CD4-positive, alpha-beta T cell treated with Interleukin-1 beta for 1 hour (primary cell): ENCODE measurements around the gene GTPBP6.
"Not testable (repeated sequence)": the region's sequence is repeated elsewhere in the genome, so short reads cannot be mapped to it uniquely, and the experiment has no call there.

ENCODE experiments used
- DNase-seq, 2 donors: peaks; one replicate each; pipeline ENCODE4 v3.0.0-alpha.2; 2020 to 2022

GTPBP6 gene

GRCh38 chrX:334971-335757 lies 16.6 kb upstream of the GTPBP6 start:
- no peak for DNase-seq

- DNase-seq, result no peak
Observed at GRCh38 chrX:334331-334891, 15.8 kb upstream of the GTPBP6 start.

DNA sequence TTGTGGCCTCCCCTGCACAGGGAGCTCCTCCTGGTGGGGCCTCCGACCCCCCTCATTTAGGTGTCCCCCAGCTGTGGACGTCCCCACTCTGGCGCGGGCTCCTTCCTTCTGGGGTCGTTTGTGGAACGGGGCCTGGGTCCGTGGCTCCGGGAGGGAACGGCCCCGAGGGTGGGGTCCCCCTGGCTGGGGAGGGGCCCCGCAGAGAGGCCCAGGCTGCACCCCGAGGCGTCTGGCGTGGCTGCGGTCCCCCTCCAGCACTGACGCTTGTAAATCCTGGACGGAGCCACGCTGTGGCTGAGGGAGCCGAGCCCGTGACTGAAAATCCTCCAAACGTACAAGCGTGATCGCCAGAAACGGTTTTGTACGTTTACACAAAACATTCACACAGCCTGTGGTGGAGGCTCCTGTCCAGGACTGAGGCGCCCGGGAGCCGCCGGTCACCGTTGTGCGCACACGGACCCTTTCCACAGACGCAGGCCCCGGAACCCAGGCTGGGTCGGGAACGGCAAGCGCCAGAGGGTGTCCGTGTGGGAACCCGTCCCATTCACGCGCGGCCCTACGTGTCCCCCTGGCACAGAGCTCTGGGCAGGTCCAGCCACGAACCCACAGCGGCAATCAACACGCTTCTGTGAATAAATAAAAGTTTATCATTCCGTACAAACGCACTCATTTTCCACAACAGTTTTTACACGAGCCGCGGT lies 15.2 kb upstream of the GTPBP6 start:
- DNase-seq, result no peak

DNA sequence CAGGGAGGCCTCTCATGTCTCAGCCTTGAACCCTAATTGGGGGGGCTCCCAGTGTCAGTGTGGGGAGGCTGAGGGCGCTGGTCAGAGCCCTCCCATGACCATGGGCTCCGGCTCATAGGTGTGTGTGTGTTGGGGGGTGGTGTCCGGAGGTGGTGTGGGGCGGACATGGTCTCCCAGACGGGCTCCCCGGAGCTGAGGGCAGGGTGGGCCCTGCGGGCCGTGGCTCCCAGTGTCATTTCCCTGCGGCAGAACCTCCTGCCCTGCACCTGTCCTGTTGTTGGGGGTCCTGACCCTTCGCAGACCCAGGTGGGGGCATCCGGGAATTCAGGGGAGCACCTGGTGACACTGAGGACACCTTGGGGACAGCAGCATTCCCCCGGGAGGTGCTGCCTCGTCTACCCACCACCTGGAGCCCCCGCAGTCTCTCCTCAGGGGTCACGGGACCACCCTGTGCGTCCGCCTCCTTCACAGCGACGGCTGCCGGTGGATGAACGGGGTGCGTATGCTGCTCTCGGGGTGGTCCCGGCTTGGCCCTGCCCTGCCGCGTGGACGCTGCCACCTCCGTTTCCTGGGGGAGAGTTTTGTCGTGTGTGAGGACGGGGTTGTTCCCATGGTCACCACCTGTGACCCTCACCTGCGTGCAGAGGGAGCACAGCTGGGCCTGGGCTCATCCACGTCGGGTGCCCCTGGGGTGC lies 14.5 kb upstream of the GTPBP6 start:
- no peak for DNase-seq

DNA sequence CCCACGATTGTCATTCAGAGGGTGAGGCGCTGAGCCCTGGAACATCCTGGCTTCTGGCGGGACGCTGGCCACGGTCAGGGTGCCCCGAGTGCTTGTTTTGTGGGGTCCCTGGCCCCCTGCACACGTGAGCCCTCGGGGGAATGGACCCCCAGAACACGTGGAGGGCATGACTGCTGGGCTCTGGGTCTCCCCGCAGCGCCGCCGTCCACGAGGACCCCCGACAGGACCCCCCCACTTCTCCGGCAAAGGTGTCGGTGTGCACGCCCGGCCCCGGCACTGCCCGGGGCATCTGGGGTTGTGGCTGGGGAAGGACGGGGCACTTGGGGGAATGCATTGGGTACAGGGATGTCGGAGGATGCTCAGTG lies 13.9 kb upstream of the GTPBP6 start:
- no peak for DNase-seq

GRCh38 chrX:331825-332495 lies 13.4 kb upstream of the GTPBP6 start:
- no peak for DNase-seq

GRCh38 chrX:331151-331824 lies 12.7 kb upstream of the GTPBP6 start:
- DNase-seq, result no peak

- DNase-seq, result no peak
Observed at GRCh38 chrX:330726-331150, 12.1 kb upstream of the GTPBP6 start.

GRCh38 chrX:330141-330725 lies 11.6 kb upstream of the GTPBP6 start:
- not testable (repeated sequence) for DNase-seq

- no peak for DNase-seq
Observed at GRCh38 chrX:329291-329910, 10.8 kb upstream of the GTPBP6 start.

DNA sequence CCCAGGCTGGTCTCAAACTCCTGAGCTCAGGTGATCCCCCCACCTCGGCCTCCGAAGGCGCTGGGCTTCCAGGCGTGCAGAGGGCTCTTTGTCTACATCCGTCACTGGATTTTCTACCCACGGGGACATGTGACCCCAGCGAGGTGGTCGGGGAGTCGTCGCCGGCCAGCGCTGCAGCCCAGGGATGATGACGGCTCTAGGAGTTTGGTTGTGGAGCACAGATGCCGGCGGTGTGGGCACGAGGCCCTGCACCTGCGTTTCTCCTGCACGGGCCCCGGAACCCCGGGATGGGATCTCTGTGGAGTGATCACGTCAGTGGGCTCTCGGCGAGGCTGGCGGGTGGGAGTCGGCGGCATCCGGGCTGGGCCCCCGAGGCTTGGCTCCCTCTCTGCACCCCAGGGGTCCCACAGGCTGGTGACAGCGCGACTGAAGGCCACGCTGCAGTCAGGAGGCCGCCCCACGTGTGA lies 9.1 kb upstream of the GTPBP6 start:
- DNase-seq, result no peak

DNA sequence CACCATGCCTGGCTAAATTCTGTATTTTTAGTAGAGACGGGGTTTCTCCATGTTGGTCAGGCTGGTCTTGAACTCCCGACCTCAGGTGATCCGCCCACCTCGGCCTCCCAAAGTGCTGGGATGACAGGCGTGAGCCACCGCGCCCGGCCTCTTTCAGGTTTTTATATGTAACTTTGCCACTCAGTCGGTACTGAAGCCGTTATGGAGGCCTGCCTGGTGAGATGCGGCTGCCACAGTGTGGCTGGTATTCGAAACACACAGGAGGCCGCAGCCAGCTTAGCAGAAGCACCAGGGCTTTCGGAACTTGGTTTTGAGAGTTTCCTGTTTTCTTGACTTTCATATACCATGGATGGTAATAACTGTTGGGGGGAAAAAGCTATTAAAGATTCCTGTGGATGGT lies 6.1 kb upstream of the GTPBP6 start:
- DNase-seq, result not testable (repeated sequence)

- peak in 1 of 2 donors; percentile 49 for DNase-seq
Observed at GRCh38 chrX:323721-324628, 5.4 kb upstream of the GTPBP6 start.

GRCh38 chrX:320126-320783 lies 1.7 kb upstream of the GTPBP6 start:
- no peak for DNase-seq

DNA sequence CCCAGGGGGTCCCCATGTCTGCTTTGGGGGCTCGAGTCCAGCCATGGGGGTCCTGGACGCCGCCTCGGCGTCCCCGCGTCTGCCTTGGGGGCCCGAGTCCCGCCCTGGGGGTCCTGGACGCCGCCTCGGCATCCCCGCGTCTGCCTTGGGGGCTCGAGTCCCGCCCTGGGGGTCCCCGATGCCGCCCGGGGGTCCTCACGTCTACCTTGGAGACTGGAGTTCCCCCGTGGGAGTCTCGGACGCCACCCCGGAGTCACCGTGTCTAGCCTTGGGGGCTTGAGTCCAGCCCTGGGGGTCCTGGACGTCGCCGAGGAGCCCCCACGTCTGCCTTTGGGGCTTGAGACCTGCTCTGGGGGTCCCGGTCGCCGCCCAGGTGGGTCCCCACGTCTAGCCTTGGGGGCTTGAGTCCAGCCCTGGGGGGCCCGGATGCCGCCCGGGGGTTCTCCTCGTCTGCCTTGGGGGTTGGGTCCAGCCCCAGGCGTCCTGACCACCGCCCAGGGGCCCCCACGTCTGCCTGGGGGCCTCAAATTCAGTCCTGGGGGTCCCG lies 1.1 kb upstream of the GTPBP6 start:
- no peak for DNase-seq

DNA sequence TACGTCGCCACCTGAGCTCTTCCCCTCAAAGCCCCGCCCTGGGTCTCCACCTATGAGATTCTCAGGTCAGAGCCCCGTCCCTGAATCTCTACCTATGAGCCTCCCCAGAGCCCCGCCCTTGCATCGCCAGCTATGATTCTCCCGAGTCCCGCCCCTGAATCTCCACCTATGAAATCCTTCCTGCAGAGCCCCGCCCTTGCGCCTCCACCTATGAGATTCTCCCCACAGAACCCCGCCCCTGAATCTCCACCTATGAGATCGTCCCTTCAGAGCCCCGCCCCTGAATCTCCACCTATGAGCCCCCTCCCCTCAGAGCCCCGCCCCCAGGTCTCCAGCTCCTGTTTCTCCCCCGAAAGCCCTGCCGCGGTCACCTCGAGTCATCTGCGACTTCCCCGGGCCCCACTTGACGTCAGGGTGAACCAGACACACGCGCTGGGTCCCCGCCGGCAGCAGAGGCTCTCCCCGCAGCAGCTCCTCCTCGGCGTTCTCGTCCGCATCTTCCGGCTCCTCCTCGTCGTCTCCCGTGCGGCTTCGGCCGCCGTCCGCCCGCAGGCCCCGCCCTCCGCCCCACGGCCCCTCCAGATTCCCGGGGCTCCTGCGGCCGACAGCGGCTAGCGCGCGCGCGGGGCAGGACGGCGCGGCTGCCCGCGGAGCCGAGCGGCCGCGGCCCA lies 393 bp downstream of the GTPBP6 start:
- peak; percentile 98 to 99 for DNase-seq

GRCh38 chrX:317424-318067 lies 1.1 kb downstream of the GTPBP6 start:
- no peak for DNase-seq
